HG03159 (cell line): ENCODE measurements around the gene HDLBP.

Experiments used
- ATAC-seq: cut with Tn5 transposase; IDR thresholded peaks from one replicate; pipeline ENCODE4 v1.9.1; 2021; ENCODE audit warnings: mild to moderate bottlenecking, moderate library complexity; ENCODE audit not compliant: unreplicated experiment

HDLBP gene

GRCh38 chr2:241275504-241275903 lies 40.0 kb downstream of the HDLBP start:
- no peak for ATAC-seq

- ATAC-seq: no peak
Observed at GRCh38 chr2:241274127-241274526, 41.3 kb downstream of the HDLBP start.

- ATAC-seq: no peak
Observed at GRCh38 chr2:241273210-241274020, 42.1 kb downstream of the HDLBP start.

- peak; percentile 35 for ATAC-seq
Observed at GRCh38 chr2:241272303-241273209, 42.9 kb downstream of the HDLBP start.

GRCh38 chr2:241271706-241272302 lies 43.7 kb downstream of the HDLBP start:
- ATAC-seq: peak; percentile 40

GRCh38 chr2:241270531-241270930 lies 44.9 kb downstream of the HDLBP start:
- no peak for ATAC-seq

- ATAC-seq: no peak
Observed at GRCh38 chr2:241269707-241270520, 45.6 kb downstream of the HDLBP start.

GRCh38 chr2:241268716-241269445 lies 46.6 kb downstream of the HDLBP start:
- ATAC-seq: no peak

GRCh38 chr2:241268306-241268705 lies 47.2 kb downstream of the HDLBP start:
- ATAC-seq: no peak

GRCh38 chr2:241267249-241268067 lies 48.0 kb downstream of the HDLBP start:
- no peak for ATAC-seq

- no peak for ATAC-seq
Observed at GRCh38 chr2:241265506-241265905, 50.0 kb downstream of the HDLBP start.

GRCh38 chr2:241263061-241263460 lies 52.4 kb downstream of the HDLBP start:
- no peak for ATAC-seq

GRCh38 chr2:241261628-241262027 lies 53.8 kb downstream of the HDLBP start:
- no peak for ATAC-seq

GRCh38 chr2:241260911-241261310 lies 54.6 kb downstream of the HDLBP start:
- no peak for ATAC-seq

- ATAC-seq: no peak
Observed at GRCh38 chr2:241258505-241259280, 56.8 kb downstream of the HDLBP start.

GRCh38 chr2:241257419-241258032 lies 57.9 kb downstream of the HDLBP start:
- ATAC-seq: no peak

- ATAC-seq: no peak
Observed at GRCh38 chr2:241256168-241256545, 59.3 kb downstream of the HDLBP start.
